Mesenchymal stem cell (in vitro differentiated cells and primary cell): Measurements from ENCODE around the gene OTOG.

Experiments
- DNase-seq: peaks from one replicate; pipeline ENCODE4 v3.0.0-alpha.2; 2013
- H2AFZ ChIP-seq: one replicate; pipeline ENCODE4 v1.6.1; 2013; ENCODE audit warnings: low read depth, mild to moderate bottlenecking, control low read depth, inconsistent platforms, low read length, moderate library complexity
- H2AK5ac ChIP-seq: 2 replicates; pipeline ENCODE4 v1.6.1; 2013; ENCODE audit warnings: low read length, moderate library complexity, mild to moderate bottlenecking, inconsistent platforms; ENCODE audit not compliant: severe bottlenecking
- H2BK120ac ChIP-seq: one replicate; pipeline ENCODE4 v1.6.1; 2013; ENCODE audit warnings: low read depth, mild to moderate bottlenecking, inconsistent platforms, low read length, moderate library complexity
- H2BK12ac ChIP-seq, 2 experiments: one replicate each; pipeline ENCODE4 v1.6.1; 2013; ENCODE audit warnings: inconsistent platforms in 2 of 2, low read length in 2 of 2, mild to moderate bottlenecking in 2 of 2, moderate library complexity in 2 of 2, control low read depth in 1 of 2
- H2BK15ac ChIP-seq: one replicate; pipeline ENCODE4 v1.6.1; 2013; ENCODE audit warnings: mild to moderate bottlenecking, low read depth, inconsistent platforms; ENCODE audit not compliant: poor library complexity, severe bottlenecking
- H2BK5ac ChIP-seq: 2 replicates; pipeline ENCODE4 v1.6.1; 2013; ENCODE audit warnings: low read depth, mild to moderate bottlenecking, low read length, control low read depth, inconsistent platforms; ENCODE audit not compliant: poor library complexity, severe bottlenecking
- H3K14ac ChIP-seq, 2 experiments: one replicate each; pipeline ENCODE4 v1.6.1; 2013; ENCODE audit warnings: inconsistent platforms in 2 of 2, low read length in 2 of 2, control low read depth in 1 of 2, mild to moderate bottlenecking in 1 of 2, moderate library complexity in 1 of 2
- H3K18ac ChIP-seq, 2 experiments: one replicate each; pipeline ENCODE4 v1.6.1; 2013; ENCODE audit warnings: inconsistent platforms in 2 of 2, low read length in 2 of 2, control low read depth in 1 of 2, low read depth in 1 of 2, mild to moderate bottlenecking in 1 of 2
- H3K23ac ChIP-seq, 2 experiments: one replicate each; pipeline ENCODE4 v1.6.1; 2013; ENCODE audit warnings: inconsistent platforms in 2 of 2, low read length in 2 of 2, mild to moderate bottlenecking in 2 of 2, moderate library complexity in 2 of 2, control low read depth in 1 of 2
- H3K27ac ChIP-seq: 2 replicates; pipeline ENCODE4 v1.5.1; 2013; ENCODE audit warnings: mild to moderate bottlenecking, moderate library complexity, low read length, control low read depth, inconsistent platforms; ENCODE audit not compliant: poor library complexity, severe bottlenecking
- H3K27me3 ChIP-seq, 2 experiments: 2 replicates each; pipeline versions ENCODE4 v1.6.1 to v1.7.0; 2013; ENCODE audit warnings: low read length in 2 of 2, mild to moderate bottlenecking in 2 of 2, moderate library complexity in 2 of 2, control low read depth in 1 of 2, inconsistent platforms in 1 of 2; ENCODE audit not compliant: control insufficient read depth in 1 of 2, insufficient read depth in 1 of 2
- H3K36me3 ChIP-seq, 2 experiments: 2 replicates each; pipeline versions ENCODE4 v1.6.1 to v1.7.0; 2013; ENCODE audit warnings: low read length in 2 of 2, control low read depth in 1 of 2, inconsistent platforms in 1 of 2, low read depth in 1 of 2, mild to moderate bottlenecking in 1 of 2; ENCODE audit not compliant: insufficient read depth in 2 of 2, control insufficient read depth in 1 of 2
- H3K4ac ChIP-seq, 2 experiments: one replicate each; pipeline ENCODE4 v1.6.1; 2013; ENCODE audit warnings: inconsistent platforms in 2 of 2, low read length in 2 of 2, mild to moderate bottlenecking in 2 of 2, moderate library complexity in 2 of 2, control low read depth in 1 of 2, low read depth in 1 of 2
- H3K4me1 ChIP-seq: 2 replicates; pipeline ENCODE4 v1.6.1; 2013; ENCODE audit warnings: low read depth, low read length, control low read depth; ENCODE audit not compliant: control insufficient read depth, insufficient read depth
- H3K4me2 ChIP-seq: 2 replicates; pipeline ENCODE4 v1.6.1; 2013; ENCODE audit warnings: low read length, mild to moderate bottlenecking, inconsistent platforms; ENCODE audit not compliant: poor library complexity, severe bottlenecking
- H3K4me3 ChIP-seq, 2 experiments: 2 replicates each; pipeline versions ENCODE4 v1.5.1 to v1.7.0; 2013; ENCODE audit warnings: low read length in 2 of 2, mild to moderate bottlenecking in 2 of 2, control low read depth in 1 of 2, low read depth in 1 of 2; ENCODE audit not compliant: insufficient read depth in 1 of 2
- H3K79me1 ChIP-seq: replicated peaks from 2 replicates; pipeline ENCODE4 v1.6.1; 2013; ENCODE audit warnings: mild to moderate bottlenecking, control low read depth, low read length, inconsistent platforms; ENCODE audit not compliant: poor library complexity, severe bottlenecking
- H3K9ac ChIP-seq: 2 replicates; pipeline ENCODE4 v1.7.0; 2013; ENCODE audit warnings: mild to moderate bottlenecking, low read length, moderate library complexity
- H3K9me3 ChIP-seq: 2 replicates; pipeline ENCODE4 v1.7.0; 2013; ENCODE audit warnings: mild to moderate bottlenecking, low read length; ENCODE audit not compliant: control insufficient read depth
- H4K8ac ChIP-seq: one replicate; pipeline ENCODE4 v1.6.1; 2013; ENCODE audit warnings: inconsistent platforms, mild to moderate bottlenecking, low read length, moderate library complexity
- H4K91ac ChIP-seq: one replicate; pipeline ENCODE4 v1.6.1; 2013; ENCODE audit warnings: mild to moderate bottlenecking, low read length, inconsistent platforms
- WGBS: methylation state at CpG from one replicate; pipeline ENCODE4 v1.1.7; 2013; ENCODE audit warnings: mixed read lengths; 5-methylcytosine and 5-hydroxymethylcytosine counted together

Gene OTOG

GRCh38 chr11:17518366-17518765 is 28.7 kb upstream of the OTOG start:
- H4K8ac ChIP-seq, result no peak overlapping the region
- no peak overlapping the region for H4K91ac ChIP-seq
- no peak overlapping the region for H2AK5ac ChIP-seq
- H3K4me2 ChIP-seq, result no peak overlapping the region
- no peak overlapping the region for H2BK120ac ChIP-seq
- WGBS, result 70% methylated on average over 2 of the region's 2 CpGs
- no peak overlapping the region for H3K14ac ChIP-seq
- H3K4me1 ChIP-seq, result no peaks in the 10 kb centered on the region
- no peaks in the 10 kb centered on the region for H3K9me3 ChIP-seq
- no peak overlapping the region for H2BK5ac ChIP-seq
- H3K23ac ChIP-seq, result no peak overlapping the region
- no peak overlapping the region for H3K4me3 ChIP-seq
- H2AFZ ChIP-seq, result no peak overlapping the region
- no peaks in the 10 kb centered on the region for H3K79me1 ChIP-seq
- no peak overlapping the region for H3K27ac ChIP-seq
- H3K9ac ChIP-seq, result no peak overlapping the region
- H2BK12ac ChIP-seq, result no peak overlapping the region
- peaks cover 32 to 59% of the 10 kb centered on the region in 2 experiments for H3K27me3 ChIP-seq
- DNase-seq, result no peak
- no peak overlapping the region for H3K4ac ChIP-seq
- no peak overlapping the region for H3K18ac ChIP-seq
- no peak overlapping the region for H2BK15ac ChIP-seq
- H3K36me3 ChIP-seq, result no peaks in the 10 kb centered on the region

DNA sequence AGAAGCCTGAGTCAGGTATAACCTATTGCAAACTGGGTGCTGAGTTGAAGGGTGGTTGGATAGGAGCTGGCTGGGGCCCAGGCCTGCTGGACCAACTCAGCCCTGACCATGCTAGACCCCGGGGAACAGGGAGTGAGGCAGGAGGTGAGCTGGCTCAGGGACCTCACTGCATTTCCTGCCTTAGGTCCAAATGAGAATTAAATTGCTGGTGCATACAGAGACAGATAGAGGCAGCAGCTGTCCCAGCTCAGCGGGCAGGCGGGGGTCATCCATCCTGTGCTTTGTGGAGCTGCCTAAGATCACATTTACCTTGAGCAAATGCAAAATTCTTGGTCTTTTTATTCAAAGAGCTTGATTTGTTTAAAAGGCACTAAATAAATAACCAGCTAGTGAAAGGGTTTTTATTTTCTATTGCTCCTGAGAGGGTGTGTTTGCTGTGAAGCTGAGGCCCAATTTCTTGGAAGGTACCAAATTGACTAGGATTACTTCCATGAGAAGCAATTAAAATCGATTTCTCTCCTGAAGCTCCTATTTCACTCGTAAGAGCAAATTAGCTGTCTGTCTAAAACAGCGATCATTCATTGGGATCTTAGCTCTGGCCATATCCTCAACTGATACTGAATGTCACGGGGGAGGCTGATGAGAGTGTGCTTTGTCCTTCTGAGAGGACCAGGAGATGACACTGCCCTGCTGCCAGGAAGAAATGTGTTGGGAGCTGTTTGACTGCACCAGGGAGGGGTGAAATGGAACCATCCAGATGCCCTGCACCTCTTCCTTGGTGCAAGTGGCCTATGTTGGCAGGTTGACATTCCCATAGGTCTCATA is 27.8 kb upstream of the OTOG start:
- H3K79me1 ChIP-seq, result no peaks in the 10 kb centered on the region
- H2AFZ ChIP-seq, result no peak overlapping the region
- no peaks in the 10 kb centered on the region for H3K9me3 ChIP-seq
- no peak overlapping the region for H2BK120ac ChIP-seq
- no peaks in the 10 kb centered on the region for H3K4me1 ChIP-seq
- no peak overlapping the region for H3K23ac ChIP-seq
- WGBS, result 86% methylated on average over 6 of the region's 7 CpGs
- H3K4ac ChIP-seq, result no peak overlapping the region
- no peak overlapping the region for H3K4me2 ChIP-seq
- no peak overlapping the region for H3K27ac ChIP-seq
- no peak overlapping the region for H3K9ac ChIP-seq
- H3K27me3 ChIP-seq, result peaks cover 30 to 66% of the 10 kb centered on the region in 2 experiments
- H3K4me3 ChIP-seq, result no peak overlapping the region
- H4K91ac ChIP-seq, result no peak overlapping the region
- no peak overlapping the region for H3K14ac ChIP-seq
- no peak overlapping the region for H2BK5ac ChIP-seq
- no peak overlapping the region for H2BK15ac ChIP-seq
- no peak overlapping the region for H3K18ac ChIP-seq
- no peak overlapping the region for H2AK5ac ChIP-seq
- H4K8ac ChIP-seq, result no peak overlapping the region
- DNase-seq, result no peak
- H3K36me3 ChIP-seq, result no peaks in the 10 kb centered on the region
- no peak overlapping the region for H2BK12ac ChIP-seq

- no peak overlapping the region for H3K18ac ChIP-seq
- no peak overlapping the region for H3K4me2 ChIP-seq
- H3K79me1 ChIP-seq, result no peaks in the 10 kb centered on the region
- no peak overlapping the region for H2AK5ac ChIP-seq
- no peak overlapping the region for H2BK12ac ChIP-seq
- peaks cover 30 to 72% of the 10 kb centered on the region in 2 experiments for H3K27me3 ChIP-seq
- H2AFZ ChIP-seq, result no peak overlapping the region
- no peak for DNase-seq
- H3K23ac ChIP-seq, result no peak overlapping the region
- no peaks in the 10 kb centered on the region for H3K36me3 ChIP-seq
- H4K91ac ChIP-seq, result no peak overlapping the region
- no peak overlapping the region for H3K14ac ChIP-seq
- 87% methylated on average over 9 of the region's 11 CpGs for WGBS
- H3K4ac ChIP-seq, result no peak overlapping the region
- no peak overlapping the region for H2BK15ac ChIP-seq
- no peak overlapping the region for H2BK120ac ChIP-seq
- no peak overlapping the region for H4K8ac ChIP-seq
- H3K27ac ChIP-seq, result no peak overlapping the region
- no peaks in the 10 kb centered on the region for H3K4me1 ChIP-seq
- H2BK5ac ChIP-seq, result no peak overlapping the region
- H3K4me3 ChIP-seq, result no peak overlapping the region
- no peak overlapping the region for H3K9ac ChIP-seq
- no peaks in the 10 kb centered on the region for H3K9me3 ChIP-seq
Measured at GRCh38 chr11:17521106-17521900, 25.8 kb upstream of the OTOG start.

- no peak overlapping the region for H3K4me3 ChIP-seq
- H4K91ac ChIP-seq, result no peak overlapping the region
- H3K9ac ChIP-seq, result no peak overlapping the region
- H3K79me1 ChIP-seq, result no peaks in the 10 kb centered on the region
- H3K4me1 ChIP-seq, result no peaks in the 10 kb centered on the region
- no peak overlapping the region for H3K27ac ChIP-seq
- no peak overlapping the region for H2AFZ ChIP-seq
- H2BK12ac ChIP-seq, result no peak overlapping the region
- H2BK15ac ChIP-seq, result no peak overlapping the region
- H2BK5ac ChIP-seq, result no peak overlapping the region
- H4K8ac ChIP-seq, result no peak overlapping the region
- no peak overlapping the region for H3K23ac ChIP-seq
- no peak overlapping the region for H3K4ac ChIP-seq
- H3K4me2 ChIP-seq, result no peak overlapping the region
- no peaks in the 10 kb centered on the region for H3K36me3 ChIP-seq
- H3K14ac ChIP-seq, result no peak overlapping the region
- peaks cover 25 to 63% of the 10 kb centered on the region in 2 experiments for H3K27me3 ChIP-seq
- DNase-seq, result no peak
- no peak overlapping the region for H2AK5ac ChIP-seq
- H2BK120ac ChIP-seq, result no peak overlapping the region
- H3K9me3 ChIP-seq, result no peaks in the 10 kb centered on the region
- no peak overlapping the region for H3K18ac ChIP-seq
- 83% methylated on average over 16 of the region's 17 CpGs for WGBS
Measured at GRCh38 chr11:17522655-17523054, 24.4 kb upstream of the OTOG start.
